ENCODE measurements around the gene UGGT1. TPM values are rescaled to one million over a fixed set of nuclear protein-coding genes. Genes with fewer than 3 reads are reported as not detected.
A peak's percentile ranks its signal among the peaks of the same experiment; 100 is the strongest.

The UGGT1 gene
- total RNA-seq, 2 donors from 2014 or later, result 36.5 to 53.2 TPM

DNA sequence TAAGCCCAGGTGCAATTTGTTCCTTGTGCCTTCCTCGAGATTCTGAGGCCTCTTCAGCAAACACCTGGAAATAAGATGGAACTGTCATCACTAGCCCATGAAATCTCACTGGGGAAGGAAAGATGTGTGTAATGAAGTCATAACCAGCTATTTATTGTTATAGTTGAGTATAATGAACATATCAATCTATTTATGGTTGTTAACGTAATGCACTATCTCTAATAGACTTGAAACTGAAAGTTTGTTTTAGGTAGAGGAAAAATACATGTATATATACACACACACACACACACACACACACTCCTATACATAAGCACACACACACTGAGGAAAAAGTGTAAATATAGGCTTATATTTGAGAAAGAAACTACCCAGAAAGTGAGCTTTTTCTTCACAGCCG is 62.8 kb downstream of the UGGT1 start:
- Mint-ChIP-seq H3K27me3 (no peaks in the 10 kb centered on the region), H3K4me1 (peaks cover 7% of the 10 kb centered on the region), H3K27ac (no peak overlapping the region), H3K9me3 (no peaks in the 10 kb centered on the region), H3K36me3 (ENCODE audit: low read depth) (peaks cover 98% of the 10 kb centered on the region), H3K4me3 (no peak overlapping the region)
- no peak for ATAC-seq (replicated peaks)

DNA sequence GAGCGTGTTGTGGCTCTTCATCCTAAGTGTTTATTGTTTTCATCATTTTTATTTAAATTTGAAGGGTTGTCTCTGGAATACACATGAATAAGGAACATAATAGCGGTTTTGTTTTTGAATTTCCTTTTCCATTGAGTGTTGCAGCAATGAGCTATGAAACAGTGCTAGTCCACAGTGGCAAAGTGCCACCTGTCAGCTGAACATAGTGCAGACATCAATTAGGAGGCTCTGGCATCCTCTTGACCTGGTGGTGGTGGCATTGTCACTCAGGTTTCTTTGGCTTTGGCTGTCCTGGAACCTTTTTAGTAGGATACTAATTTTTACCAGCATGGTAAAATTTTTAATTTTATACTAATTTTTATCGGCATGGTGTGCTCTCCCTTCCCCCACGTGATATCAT is 63.2 kb downstream of the UGGT1 start:
- Mint-ChIP-seq H3K27me3 (no peaks in the 10 kb centered on the region), H3K36me3 (ENCODE audit: low read depth) (peaks cover 98% of the 10 kb centered on the region), H3K9me3 (no peaks in the 10 kb centered on the region), H3K4me1 (peaks cover 7% of the 10 kb centered on the region), H3K4me3 (no peak overlapping the region), H3K27ac (no peak overlapping the region)
- ATAC-seq (replicated peaks), result no peak

DNA sequence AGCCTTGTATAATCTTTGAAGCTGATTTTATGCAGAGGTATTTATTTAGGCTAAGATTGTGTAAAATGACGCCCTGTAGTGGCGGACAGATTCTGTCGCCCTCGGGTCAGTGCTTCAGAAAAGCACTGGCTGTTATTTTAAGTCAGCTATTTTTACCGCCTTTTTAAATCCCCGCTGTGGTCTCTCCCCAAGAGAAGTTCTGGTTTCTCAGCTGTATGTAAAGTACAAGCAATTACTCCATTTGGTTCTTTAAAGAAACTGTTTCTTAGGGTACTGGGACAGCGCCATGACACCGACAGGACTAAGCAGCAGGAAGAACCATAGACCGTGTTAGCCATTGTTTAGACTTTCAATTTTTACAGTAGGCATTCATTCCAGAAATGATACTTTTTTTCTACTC is 65.0 kb downstream of the UGGT1 start:
- Mint-ChIP-seq H3K27ac (no peak overlapping the region), H3K9me3 (no peaks in the 10 kb centered on the region), H3K4me1 (peaks cover 7% of the 10 kb centered on the region), H3K27me3 (no peaks in the 10 kb centered on the region), H3K4me3 (no peak overlapping the region), H3K36me3 (ENCODE audit: low read depth) (peaks cover 100% of the 10 kb centered on the region)
- no peak for ATAC-seq (replicated peaks)

DNA sequence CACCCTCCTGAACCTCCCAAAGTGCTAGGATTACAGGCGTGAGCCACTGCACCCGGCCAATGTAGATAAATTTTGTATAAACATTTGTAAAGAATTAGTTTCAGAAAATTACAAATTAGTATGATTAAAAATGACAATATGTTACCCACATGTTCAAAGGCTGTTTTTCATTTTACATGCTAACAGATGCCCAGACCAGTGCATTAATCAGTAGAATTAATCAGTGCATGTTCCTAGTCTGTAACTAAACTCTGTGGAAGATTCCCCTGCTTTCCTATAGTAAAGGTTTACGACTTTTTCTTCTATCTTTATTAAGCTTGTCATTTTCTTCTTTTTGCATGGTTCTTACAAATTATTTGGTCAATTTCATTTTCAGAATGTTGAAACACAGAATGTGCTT is 65.8 kb downstream of the UGGT1 start:
- Mint-ChIP-seq H3K4me3 (no peak overlapping the region), H3K4me1 (peaks cover 7% of the 10 kb centered on the region), H3K27ac (peak overlapping the region; percentile 32), H3K36me3 (ENCODE audit: low read depth) (peaks cover 100% of the 10 kb centered on the region), H3K27me3 (no peaks in the 10 kb centered on the region), H3K9me3 (no peaks in the 10 kb centered on the region)
- ATAC-seq (replicated peaks), result no peak

DNA sequence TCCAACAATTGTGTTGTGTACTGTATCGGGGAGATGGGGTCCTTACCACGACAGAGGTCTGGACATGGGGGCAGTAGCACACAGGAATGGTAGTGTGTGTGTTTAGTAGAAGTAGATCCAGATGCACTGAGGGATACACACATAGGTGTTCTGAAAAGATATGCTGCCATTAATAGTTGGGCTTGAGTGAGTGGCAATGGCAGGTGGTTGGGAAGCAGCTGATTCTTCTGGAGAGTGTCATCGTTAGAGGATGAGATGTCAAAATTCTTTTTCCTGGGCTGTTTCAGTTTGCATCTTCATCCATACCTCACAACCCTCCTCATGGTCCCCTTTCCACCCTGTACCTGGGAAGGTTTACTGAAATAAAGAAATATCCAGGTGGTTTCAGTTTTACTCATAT is 66.6 kb downstream of the UGGT1 start:
- no peak for ATAC-seq (replicated peaks)
- H3K4me1 Mint-ChIP-seq, result peaks cover 7% of the 10 kb centered on the region
- H3K4me3 Mint-ChIP-seq, result no peak overlapping the region
- peak overlapping the region; percentile 32 for H3K27ac Mint-ChIP-seq
- peaks cover 100% of the 10 kb centered on the region for H3K36me3 Mint-ChIP-seq (ENCODE audit: low read depth)
- no peaks in the 10 kb centered on the region for H3K9me3 Mint-ChIP-seq
- no peaks in the 10 kb centered on the region for H3K27me3 Mint-ChIP-seq

DNA sequence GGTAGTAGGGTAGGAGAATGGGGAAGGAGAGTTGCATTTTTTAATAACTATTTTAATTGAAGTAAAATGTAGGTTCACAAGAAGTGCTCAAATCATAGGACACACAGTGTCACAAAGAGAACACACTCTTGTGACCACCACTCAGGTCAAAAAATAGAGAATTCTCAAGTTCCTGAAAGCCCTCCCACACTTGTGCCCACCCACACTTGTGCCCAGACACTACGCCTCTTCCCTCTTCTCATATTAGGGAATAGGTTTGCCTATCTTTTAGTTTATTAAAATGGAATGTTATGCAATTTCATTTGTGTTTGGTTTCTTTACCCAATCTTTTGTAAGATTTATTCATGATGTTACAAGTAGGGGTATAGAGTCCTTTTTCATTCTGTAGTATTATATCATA is 67.2 kb downstream of the UGGT1 start:
- no peaks in the 10 kb centered on the region for H3K9me3 Mint-ChIP-seq
- peaks cover 100% of the 10 kb centered on the region for H3K36me3 Mint-ChIP-seq (ENCODE audit: low read depth)
- H3K4me3 Mint-ChIP-seq, result no peak overlapping the region
- H3K27ac Mint-ChIP-seq, result no peak overlapping the region
- H3K27me3 Mint-ChIP-seq, result no peaks in the 10 kb centered on the region
- ATAC-seq (replicated peaks), result no peak
- H3K4me1 Mint-ChIP-seq, result peaks cover 7% of the 10 kb centered on the region

DNA sequence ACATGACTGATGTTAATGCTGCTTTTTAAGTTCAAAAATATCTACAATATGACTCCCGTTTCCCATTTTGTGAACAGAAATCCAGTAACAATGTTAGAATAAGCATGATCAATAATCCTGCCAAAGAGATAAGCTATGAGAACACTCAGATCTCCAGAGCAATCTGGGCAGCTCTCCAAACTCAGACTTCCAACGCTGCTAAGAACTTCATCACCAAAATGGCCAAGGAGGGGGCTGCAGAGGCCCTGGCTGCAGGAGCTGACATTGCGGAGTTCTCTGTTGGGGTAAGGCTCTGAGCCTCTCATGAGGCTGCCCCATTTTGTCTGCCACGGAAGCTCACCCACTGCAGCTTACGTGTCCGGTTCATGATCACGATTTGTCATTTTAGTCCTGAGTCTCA is 68.4 kb downstream of the UGGT1 start:
- ATAC-seq (replicated peaks), result no peak
- H3K36me3 Mint-ChIP-seq (ENCODE audit: low read depth), result peaks cover 100% of the 10 kb centered on the region

DNA sequence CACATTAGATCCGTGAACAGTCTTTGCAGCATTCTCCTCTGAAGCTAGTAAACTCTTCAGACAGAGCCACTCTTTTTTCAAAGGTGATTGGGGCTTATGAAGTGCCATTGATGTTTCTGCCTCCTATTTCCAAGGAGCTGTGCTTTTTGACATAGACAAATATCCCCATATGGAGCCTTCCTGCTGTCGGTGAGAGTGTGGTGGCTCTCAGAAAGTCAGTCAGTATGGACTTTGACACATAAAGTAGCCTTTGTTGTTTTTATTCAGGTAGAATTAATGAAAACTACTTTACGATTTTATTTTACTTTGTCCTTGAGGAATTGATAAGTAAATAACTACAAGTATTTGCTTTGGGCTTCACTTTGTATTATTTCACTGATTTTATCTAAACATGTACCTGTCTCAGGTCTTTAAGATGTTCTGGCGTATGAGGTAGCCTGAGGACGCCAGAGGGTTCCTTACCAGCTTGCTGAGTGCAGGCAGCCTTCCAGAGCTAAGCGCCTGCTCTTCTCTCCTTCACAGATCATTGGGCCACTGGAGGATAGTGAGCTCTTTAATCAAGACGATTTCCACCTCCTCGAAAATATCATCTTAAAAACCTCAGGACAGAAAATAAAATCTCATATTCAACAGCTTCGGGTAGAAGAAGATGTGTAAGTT is 69.7 kb downstream of the UGGT1 start:
- Mint-ChIP-seq H3K27ac (no peak overlapping the region), H3K4me3 (no peak overlapping the region), H3K27me3 (no peaks in the 10 kb centered on the region), H3K4me1 (peaks cover 7% of the 10 kb centered on the region), H3K36me3 (ENCODE audit: low read depth) (peaks cover 100% of the 10 kb centered on the region), H3K9me3 (no peaks in the 10 kb centered on the region)
- ATAC-seq (replicated peaks), result no peak

More for the DNA sequence above, 68.4 kb downstream of the UGGT1 start:
- no peaks in the 10 kb centered on the region for H3K27me3 Mint-ChIP-seq
- H3K9me3 Mint-ChIP-seq, result no peaks in the 10 kb centered on the region
- H3K4me3 Mint-ChIP-seq, result no peak overlapping the region
- H3K4me1 Mint-ChIP-seq, result peaks cover 7% of the 10 kb centered on the region
- H3K27ac Mint-ChIP-seq, result no peak overlapping the region

DNA sequence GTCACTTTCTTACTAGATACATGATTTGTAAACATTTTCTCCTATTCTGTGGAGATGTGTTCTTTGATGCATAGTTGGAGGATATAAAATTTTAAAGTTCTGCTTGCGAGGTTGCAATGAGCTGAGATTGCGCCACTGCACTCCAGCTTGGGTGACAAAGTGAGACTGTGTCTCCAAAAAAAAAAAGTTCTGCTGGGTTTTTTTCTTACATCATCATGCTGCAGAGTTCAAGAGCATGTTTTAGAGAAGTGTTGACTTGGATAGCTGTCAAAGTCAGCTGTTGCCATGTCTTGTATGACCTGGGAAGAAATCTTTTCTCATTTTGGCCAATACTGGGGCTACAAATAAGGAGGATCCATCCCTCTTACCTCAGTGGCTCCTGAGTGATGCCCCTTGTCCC is 71.3 kb downstream of the UGGT1 start:
- H3K4me1 Mint-ChIP-seq, result peaks cover 4% of the 10 kb centered on the region
- no peaks in the 10 kb centered on the region for H3K9me3 Mint-ChIP-seq
- H3K27ac Mint-ChIP-seq, result no peak overlapping the region
- H3K4me3 Mint-ChIP-seq, result no peak overlapping the region
- no peak for ATAC-seq (replicated peaks)
- H3K36me3 Mint-ChIP-seq (ENCODE audit: low read depth), result peaks cover 100% of the 10 kb centered on the region
- H3K27me3 Mint-ChIP-seq, result no peaks in the 10 kb centered on the region

DNA sequence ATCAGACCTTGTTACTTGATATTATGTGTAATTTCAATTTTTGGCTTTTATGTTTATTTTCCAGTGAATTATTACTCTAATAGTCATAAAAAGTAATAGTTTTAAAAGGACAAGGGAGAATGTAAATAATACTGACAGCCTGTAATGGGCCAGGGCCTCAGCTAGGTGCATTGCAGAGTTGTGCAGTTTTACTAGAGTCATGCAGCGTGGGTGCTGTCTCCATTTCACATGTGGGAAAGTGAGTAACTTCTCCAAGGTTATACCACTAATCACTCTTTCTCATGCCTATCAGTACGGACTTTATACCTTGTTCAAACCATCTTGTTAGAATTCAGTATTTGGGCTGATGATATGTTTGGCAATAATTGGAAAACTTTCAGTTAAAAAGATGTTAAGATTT is 73.3 kb downstream of the UGGT1 start:
- H3K9me3 Mint-ChIP-seq, result no peaks in the 10 kb centered on the region
- H3K4me3 Mint-ChIP-seq, result no peak overlapping the region
- H3K27ac Mint-ChIP-seq, result no peak overlapping the region
- H3K36me3 Mint-ChIP-seq (ENCODE audit: low read depth), result peaks cover 100% of the 10 kb centered on the region
- H3K4me1 Mint-ChIP-seq, result no peaks in the 10 kb centered on the region
- no peak for ATAC-seq (replicated peaks)
- no peaks in the 10 kb centered on the region for H3K27me3 Mint-ChIP-seq

DNA sequence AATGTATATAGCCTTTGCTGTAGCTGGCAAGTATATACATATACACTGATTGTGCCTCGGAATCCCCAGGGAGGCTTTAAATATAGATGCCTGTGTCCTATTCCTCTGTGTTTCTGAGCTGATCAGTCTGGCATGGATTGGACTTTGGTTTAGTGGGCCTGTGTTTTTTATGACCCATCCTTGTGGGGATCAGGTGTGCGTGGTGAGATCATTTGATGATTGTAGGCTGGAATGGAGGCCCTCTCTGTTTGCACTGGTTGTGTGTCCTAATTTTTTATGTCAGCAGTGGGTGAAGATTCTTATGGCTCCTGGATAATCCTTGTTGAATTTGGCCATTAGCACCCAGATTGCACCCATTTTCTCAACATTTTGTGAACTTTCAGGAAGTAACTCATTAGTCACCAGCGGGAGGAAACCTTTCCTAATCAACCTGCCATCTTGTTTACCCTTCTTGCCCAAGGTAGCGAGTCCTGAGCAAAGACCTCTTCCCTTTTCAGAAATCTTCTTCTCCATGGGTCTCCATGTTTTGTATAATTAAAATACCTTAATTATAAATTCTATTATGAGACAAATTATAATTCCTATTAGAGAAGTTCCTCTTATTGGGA is 75.8 kb downstream of the UGGT1 start:
- no peak for ATAC-seq (replicated peaks)
- Mint-ChIP-seq H3K27ac (no peak overlapping the region), H3K36me3 (ENCODE audit: low read depth) (peaks cover 100% of the 10 kb centered on the region), H3K27me3 (no peaks in the 10 kb centered on the region), H3K9me3 (no peaks in the 10 kb centered on the region), H3K4me1 (no peaks in the 10 kb centered on the region), H3K4me3 (no peak overlapping the region)

DNA sequence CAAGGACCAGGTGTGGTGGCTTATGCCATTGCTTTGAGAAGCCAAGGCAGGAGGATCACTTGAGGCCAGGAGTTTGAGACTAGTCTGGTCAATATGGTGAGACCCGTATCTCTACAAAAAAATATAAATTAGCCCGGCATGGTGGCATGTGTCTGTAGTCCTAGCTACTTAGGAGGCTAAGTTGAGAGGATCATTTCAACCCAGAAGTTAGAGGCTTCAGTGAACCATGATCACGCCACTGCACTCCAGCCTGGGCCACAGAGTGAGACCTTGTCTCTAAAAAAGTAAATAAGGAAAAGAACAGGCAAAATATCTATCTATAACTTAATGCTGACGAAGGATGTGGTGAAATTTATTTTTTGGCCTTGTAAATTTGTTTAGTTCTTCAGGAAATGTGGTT is 78.1 kb downstream of the UGGT1 start:
- Mint-ChIP-seq H3K36me3 (ENCODE audit: low read depth) (peaks cover 100% of the 10 kb centered on the region), H3K4me3 (no peak overlapping the region), H3K27me3 (no peaks in the 10 kb centered on the region), H3K9me3 (no peaks in the 10 kb centered on the region), H3K27ac (no peak overlapping the region), H3K4me1 (no peaks in the 10 kb centered on the region)
- ATAC-seq (replicated peaks), result no peak

DNA sequence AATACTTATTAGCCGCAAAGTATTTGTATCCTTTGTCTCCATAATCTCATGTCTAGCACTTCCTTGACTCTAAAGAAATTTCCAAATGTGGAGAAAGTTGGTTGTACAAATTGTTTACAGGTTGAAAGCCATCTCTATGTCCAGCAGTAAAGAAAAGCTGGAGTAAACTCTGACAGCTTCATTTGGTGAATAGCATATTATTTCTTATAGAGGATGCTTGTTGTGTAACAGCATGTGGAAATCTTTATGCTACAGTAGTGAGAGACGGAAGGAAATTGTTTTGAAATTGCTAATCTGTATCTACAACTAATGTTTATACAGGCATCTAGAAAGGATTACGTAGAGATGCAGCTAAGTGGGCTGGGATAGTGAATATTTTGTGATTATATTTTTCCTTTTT is 78.5 kb downstream of the UGGT1 start:
- H3K27ac Mint-ChIP-seq, result no peak overlapping the region
- no peak for ATAC-seq (replicated peaks)
- H3K36me3 Mint-ChIP-seq (ENCODE audit: low read depth), result peaks cover 100% of the 10 kb centered on the region
- no peaks in the 10 kb centered on the region for H3K27me3 Mint-ChIP-seq
- H3K4me1 Mint-ChIP-seq, result no peaks in the 10 kb centered on the region
- H3K9me3 Mint-ChIP-seq, result no peaks in the 10 kb centered on the region
- no peak overlapping the region for H3K4me3 Mint-ChIP-seq

DNA sequence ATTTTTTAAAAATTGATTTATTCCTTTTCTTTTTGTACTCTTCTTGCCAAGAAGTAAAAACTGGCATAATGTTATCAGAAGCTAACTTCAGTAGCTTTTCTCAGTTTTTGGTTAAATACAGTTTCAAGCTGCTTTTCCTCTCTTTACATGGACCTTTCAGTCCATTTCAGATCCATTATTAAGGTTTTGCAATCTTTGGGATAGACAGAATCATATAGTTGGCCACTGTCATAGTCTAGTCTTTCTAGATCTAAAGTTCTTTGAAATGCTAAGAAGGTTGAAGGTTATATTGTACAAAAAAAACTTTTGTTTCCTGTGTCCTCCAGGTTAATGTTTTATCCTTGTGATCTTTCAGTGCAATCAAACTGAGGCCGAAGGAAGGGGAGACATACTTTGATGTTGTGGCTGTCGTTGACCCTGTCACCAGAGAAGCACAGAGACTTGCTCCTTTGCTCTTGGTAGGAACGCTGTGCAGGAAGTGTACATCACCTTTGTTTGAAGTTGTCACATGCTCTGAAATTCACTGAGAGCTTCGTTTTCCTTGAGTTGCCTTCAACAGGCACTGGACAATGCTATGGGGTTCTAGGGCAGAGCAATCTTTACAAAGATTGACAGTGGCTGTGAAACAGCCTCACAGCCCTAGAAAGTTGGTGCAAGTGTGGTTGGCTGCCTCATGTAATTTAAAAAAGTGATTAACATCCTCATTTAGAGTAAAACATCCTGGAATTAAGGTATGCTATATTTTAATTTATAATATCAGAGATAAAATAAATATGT is 79.1 kb downstream of the UGGT1 start:
- Mint-ChIP-seq H3K27ac (no peak overlapping the region), H3K36me3 (ENCODE audit: low read depth) (peaks cover 100% of the 10 kb centered on the region), H3K4me3 (no peak overlapping the region), H3K27me3 (no peaks in the 10 kb centered on the region), H3K4me1 (no peaks in the 10 kb centered on the region), H3K9me3 (no peaks in the 10 kb centered on the region)
- ATAC-seq (replicated peaks), result no peak

DNA sequence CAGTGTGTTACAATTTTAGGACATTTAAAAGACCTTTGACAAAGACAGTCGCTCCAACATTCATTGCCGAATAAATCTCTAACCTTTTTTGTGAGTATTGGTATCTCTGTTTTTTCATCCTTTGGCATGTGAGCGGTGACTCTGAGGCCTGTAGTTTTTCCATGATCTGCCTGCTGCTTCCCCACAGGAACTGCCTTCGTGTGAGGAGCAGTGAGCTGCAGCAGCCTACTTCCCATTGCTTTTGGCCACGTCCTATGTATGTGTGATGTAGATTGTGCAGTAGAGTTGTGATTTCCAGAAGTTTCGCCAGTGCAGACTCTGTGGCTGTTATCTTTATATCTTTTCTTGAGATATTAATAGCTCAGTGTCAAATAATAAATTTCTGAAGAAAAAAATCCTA is 79.8 kb downstream of the UGGT1 start:
- Mint-ChIP-seq H3K4me3 (no peak overlapping the region), H3K36me3 (ENCODE audit: low read depth) (peaks cover 100% of the 10 kb centered on the region), H3K27me3 (no peaks in the 10 kb centered on the region), H3K4me1 (no peaks in the 10 kb centered on the region), H3K9me3 (no peaks in the 10 kb centered on the region), H3K27ac (no peak overlapping the region)
- ATAC-seq (replicated peaks), result no peak

Measured in activated T-helper 17 cell treated with anti-CD3 and anti-CD28 coated beads, Interleukin-2, amount 50 U/mL, for 72 hours (primary cell).